GM19035 (cell line): ENCODE data around the gene NTRK2.

Experiments used
- ATAC-seq: cut with Tn5 transposase; IDR thresholded peaks from one replicate; pipeline ENCODE4 v1.9.1; 2021; ENCODE audit not compliant: unreplicated experiment

Gene NTRK2

GRCh38 chr9:84846906-84847305, 177.4 kb downstream of the NTRK2 start:
- no peak for ATAC-seq

- no peak for ATAC-seq
Measured at GRCh38 chr9:84849049-84849448, 179.5 kb downstream of the NTRK2 start.

- ATAC-seq: no peak
Measured at GRCh38 chr9:84850830-84851392, 181.4 kb downstream of the NTRK2 start.

- ATAC-seq: no peak
Measured at GRCh38 chr9:84851935-84852585, 182.5 kb downstream of the NTRK2 start.

- ATAC-seq: no peak
Measured at GRCh38 chr9:84852617-84853301, 183.2 kb downstream of the NTRK2 start.

GRCh38 chr9:84856181-84856632, 186.7 kb downstream of the NTRK2 start:
- ATAC-seq: no peak

GRCh38 chr9:84857211-84857610, 187.7 kb downstream of the NTRK2 start:
- no peak for ATAC-seq

- no peak for ATAC-seq
Measured at GRCh38 chr9:84858364-84858763, 188.8 kb downstream of the NTRK2 start.

GRCh38 chr9:84860249-84861115, 191.0 kb downstream of the NTRK2 start:
- ATAC-seq: no peak

- ATAC-seq: no peak
Measured at GRCh38 chr9:84861455-84861854, 191.9 kb downstream of the NTRK2 start.

GRCh38 chr9:84862308-84862707, 192.8 kb downstream of the NTRK2 start:
- ATAC-seq: no peak

- ATAC-seq: no peak
Measured at GRCh38 chr9:84862810-84863287, 193.3 kb downstream of the NTRK2 start.

GRCh38 chr9:84863372-84863771, 193.8 kb downstream of the NTRK2 start:
- no peak for ATAC-seq

- ATAC-seq: no peak
Measured at GRCh38 chr9:84866396-84867175, 197.1 kb downstream of the NTRK2 start.

- ATAC-seq: no peak
Measured at GRCh38 chr9:84867186-84867585, 197.7 kb downstream of the NTRK2 start.

GRCh38 chr9:84869091-84869490, 199.6 kb downstream of the NTRK2 start:
- ATAC-seq: no peak

- no peak for ATAC-seq
Measured at GRCh38 chr9:84871983-84872382, 202.5 kb downstream of the NTRK2 start.

GRCh38 chr9:84874022-84874421, 204.5 kb downstream of the NTRK2 start:
- no peak for ATAC-seq

GRCh38 chr9:84874596-84874995, 205.1 kb downstream of the NTRK2 start:
- ATAC-seq: no peak

GRCh38 chr9:84875193-84875592, 205.7 kb downstream of the NTRK2 start:
- no peak for ATAC-seq
